Measurements from ENCODE around the gene PCGF2. TPM values are rescaled to one million over a fixed set of nuclear protein-coding genes. Genes with fewer than 3 reads are reported as not detected.

The PCGF2 gene
- total RNA-seq, 2 experiments from 2014 or later: 12.8 to 47.3 TPM

- no peaks in the 10 kb centered on the region for H3K9me2 ChIP-seq (ENCODE audit: insufficient read depth, low read length)
- H3K4me3 ChIP-seq (ENCODE audit: low read depth, low read length, poor library complexity, severe bottlenecking): peak overlapping the region; percentile 81
- intact Hi-C loops (cut with micrococcal nuclease; ENCODE audit: unreplicated experiment): loop anchor here (1.0 to 2.0 kb wide), 3 partner anchors 24 to 168 kb away; no protein-coding TSS in a partner anchor
- H3K4me1 ChIP-seq (ENCODE audit: insufficient read depth, low read length, poor library complexity, severe bottlenecking): peaks cover 35% of the 10 kb centered on the region
- no peaks in the 10 kb centered on the region for H3K36me3 ChIP-seq (ENCODE audit: insufficient read depth, low read length)
- no peaks in the 10 kb centered on the region for H3K9me3 ChIP-seq (ENCODE audit: low read length)
- ChIA-PET CTCF (ENCODE audit: unreplicated experiment) (no interaction called here), POLR2A (no interaction called here)
- H3K79me2 ChIP-seq (ENCODE audit: insufficient read depth, low read depth, low read length): peaks cover 21% of the 10 kb centered on the region
- H2AFZ ChIP-seq (ENCODE audit: low read length): peak overlapping the region; percentile 78; the same call in 1 of the 2 replicates
- H3K4me2 ChIP-seq (ENCODE audit: low read length): peak overlapping the region; percentile 100
- TSS peak; percentile 43 for BruUV-seq (replicated peaks)
- TF ChIP-seq EZH2phosphoT487 (IDR thresholded peaks at IDR 0.05; ENCODE audit: borderline replicate concordance, low read depth, low read length): no peak
- peak; percentile 69 for DNase-seq (ENCODE audit: low spot score)
- H4K20me1 ChIP-seq (ENCODE audit: insufficient read depth, low read length): 0 out of 2 replicates have a peak, but pooled peaks cover 4% of the 10 kb centered on the region
- peak overlapping the region; percentile 92 for H3K27ac ChIP-seq (ENCODE audit: low read depth, low read length, poor library complexity, severe bottlenecking)
These were observed 46.5 kb downstream of the PCGF2 start for GRCh38 chr17:38701504-38702165.

- no TSS peak for BruUV-seq (replicated peaks)
- POLR2A ChIA-PET: interaction anchor here (0.7 kb wide), 1 partner anchor 32 kb away, joined by 3 read pairs; no protein-coding TSS in a partner anchor
- no peaks in the 10 kb centered on the region for H4K20me1 ChIP-seq (ENCODE audit: insufficient read depth, low read length)
- H3K27ac ChIP-seq (ENCODE audit: low read depth, low read length, poor library complexity, severe bottlenecking): no peak overlapping the region
- H3K9me3 ChIP-seq (ENCODE audit: low read length): no peaks in the 10 kb centered on the region
- CTCF ChIA-PET (ENCODE audit: unreplicated experiment): no interaction called here
- no peak overlapping the region for H3K4me2 ChIP-seq (ENCODE audit: low read length)
- no peak for TF ChIP-seq CTCF (conservative IDR thresholded peaks at IDR 0.05; ENCODE audit: low read length)
- no peak for TF ChIP-seq EZH2phosphoT487 (IDR thresholded peaks at IDR 0.05; ENCODE audit: borderline replicate concordance, low read depth, low read length)
- H2AFZ ChIP-seq (ENCODE audit: low read length): no peak overlapping the region
- DNase-seq (ENCODE audit: low spot score): no peak
- no peak overlapping the region for H3K4me3 ChIP-seq (ENCODE audit: low read depth, low read length, poor library complexity, severe bottlenecking)
- peaks cover 30% of the 10 kb centered on the region for H3K4me1 ChIP-seq (ENCODE audit: insufficient read depth, low read length, poor library complexity, severe bottlenecking)
- H3K9me2 ChIP-seq (ENCODE audit: insufficient read depth, low read length): no peaks in the 10 kb centered on the region
- H3K79me2 ChIP-seq (ENCODE audit: insufficient read depth, low read depth, low read length): peaks cover 10% of the 10 kb centered on the region; the same call in 1 of the 2 replicates
- H3K36me3 ChIP-seq (ENCODE audit: insufficient read depth, low read length): no peaks in the 10 kb centered on the region
- intact Hi-C loops (cut with micrococcal nuclease; ENCODE audit: unreplicated experiment): no loop called here
These were observed 49.4 kb downstream of the PCGF2 start for GRCh38 chr17:38698760-38699159.

GRCh38 chr17:38697061-38697820 is 50.9 kb downstream of the PCGF2 start:
- POLR2A ChIA-PET: no interaction called here

More at GRCh38 chr17:38697061-38697820, 50.9 kb downstream of the PCGF2 start:
- no peaks in the 10 kb centered on the region for H4K20me1 ChIP-seq (ENCODE audit: insufficient read depth, low read length)
- no peak for TF ChIP-seq CTCF (conservative IDR thresholded peaks at IDR 0.05; ENCODE audit: low read length)
- no peak for TF ChIP-seq EZH2phosphoT487 (IDR thresholded peaks at IDR 0.05; ENCODE audit: borderline replicate concordance, low read depth, low read length)
- no TSS peak for BruUV-seq (replicated peaks)
- CTCF ChIA-PET (ENCODE audit: unreplicated experiment): no interaction called here
- H3K79me2 ChIP-seq (ENCODE audit: insufficient read depth, low read depth, low read length): no peaks in the 10 kb centered on the region
- intact Hi-C loops (cut with micrococcal nuclease; ENCODE audit: unreplicated experiment): no loop called here
- no peak overlapping the region for H3K4me3 ChIP-seq (ENCODE audit: low read depth, low read length, poor library complexity, severe bottlenecking)
- H3K9me3 ChIP-seq (ENCODE audit: low read length): no peaks in the 10 kb centered on the region
- H3K36me3 ChIP-seq (ENCODE audit: insufficient read depth, low read length): no peaks in the 10 kb centered on the region
- DNase-seq (ENCODE audit: low spot score): no peak
- no peaks in the 10 kb centered on the region for H3K9me2 ChIP-seq (ENCODE audit: insufficient read depth, low read length)
- no peak overlapping the region for H3K27ac ChIP-seq (ENCODE audit: low read depth, low read length, poor library complexity, severe bottlenecking)
- H3K4me1 ChIP-seq (ENCODE audit: insufficient read depth, low read length, poor library complexity, severe bottlenecking): peaks cover 30% of the 10 kb centered on the region
- H3K4me2 ChIP-seq (ENCODE audit: low read length): no peak overlapping the region
- H2AFZ ChIP-seq (ENCODE audit: low read length): no peak overlapping the region
